Right cardiac atrium (tissue), 5 donors: ENCODE results near the gene OPTC. TPM values are rescaled to one million over a fixed set of nuclear protein-coding genes. Genes with fewer than 3 reads are reported as not detected.

Experiments
- ATAC-seq, 2 donors: fragments of 200-7000 bp; cut with Tn5 transposase; one replicate each; pipeline versions ENCODE4 v1.8.0 to v1.9.1; 2020; ENCODE audit warnings: moderate library complexity in 2 of 2, mild to moderate bottlenecking in 1 of 2
- DNase-seq, 3 donors: peaks; one replicate each; pipeline ENCODE4 v3.0.0-alpha.2; 2020
- H3K27ac ChIP-seq: one replicate; pipeline ENCODE4 v1.5.1; 2013; ENCODE audit warnings: mild to moderate bottlenecking, low read length, control low read depth, moderate library complexity
- H3K27me3 ChIP-seq: one replicate; pipeline ENCODE4 v1.6.1; 2013; ENCODE audit not compliant: control insufficient read depth, insufficient read depth
- H3K4me1 ChIP-seq: one replicate; pipeline ENCODE4 v1.6.1; 2013; ENCODE audit warnings: low read length; ENCODE audit not compliant: control insufficient read depth, insufficient read depth
- H3K4me3 ChIP-seq: one replicate; pipeline ENCODE4 v1.5.1; 2013; ENCODE audit warnings: low read length, control low read depth
- H3K9me3 ChIP-seq: one replicate; pipeline ENCODE4 v1.6.1; 2013; ENCODE audit warnings: low read length; ENCODE audit not compliant: control insufficient read depth
- WGBS: extraction: QIAGEN DNeasy Blood & Tissue Kit; methylation state at CpG from one replicate; pipeline ENCODE4 v1.1.7; 2013; 5-methylcytosine and 5-hydroxymethylcytosine counted together
- intact Hi-C, 4 donors: fragments of 100-400 bp; cut with DNase I; formaldehyde crosslinking; loops; one replicate each; pipeline versions ENCODE4 v1.11.0 to v1.14.0; 2022 to 2023
- polyA plus RNA-seq: library from polyadenylated mRNA; stranded (reverse); fragments of 200-250 nt; gene quantifications from one replicate; pipeline ENCODE4 v1.2.3, GENCODE V29; 2013
- total RNA-seq, 4 donors: library from RNA; stranded (reverse); fragmentation: NEBNext Ultra II Directional; extraction: Animal tissue kit (Norgen Biotek cat#: 25700); gene quantifications; one replicate each; pipeline ENCODE4 v1.2.1, GENCODE V29; 2021
- donor health status: healthy with polysubstance abuse.
- donor health status: DM: no; HTN: yes; CAD: no.
- donor health status: DM: no; HTN: no; CAD: no.
- donor health status: DM: no; HTN: yes; CAD: no; lungs with severe emphysema.
- donor health status: DM: yes; HTN: yes; CAD: no.

OPTC gene
- total and polyA plus RNA-seq, 5 donors = not detected

DNA sequence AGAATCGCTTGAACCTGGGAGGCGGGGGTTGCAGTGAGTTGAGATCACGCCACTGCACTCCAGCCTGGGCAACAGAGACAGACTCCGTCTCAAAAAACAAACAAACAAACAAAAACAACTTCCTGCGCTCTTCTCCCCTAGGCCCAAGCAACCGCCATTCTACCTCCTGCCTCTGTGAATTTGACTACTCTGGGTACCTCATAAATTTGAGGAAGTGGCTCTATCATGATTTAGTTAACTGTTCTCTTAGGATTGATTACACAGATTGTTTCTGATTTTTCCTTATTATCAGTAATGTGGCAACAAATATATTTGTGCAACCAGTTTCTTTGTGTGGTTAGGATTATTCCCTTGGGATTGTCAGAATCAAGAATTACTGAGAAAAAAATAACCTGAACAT lies 29.7 kb downstream of the OPTC start:
- no peaks in the 10 kb centered on the region for H3K27me3 ChIP-seq
- WGBS = 94% methylated on average over 6 of the region's 6 CpGs
- no peak for ATAC-seq
- intact Hi-C loops = no loop called here
- peaks cover 10% of the 10 kb centered on the region for H3K4me1 ChIP-seq
- H3K9me3 ChIP-seq = no peaks in the 10 kb centered on the region
- DNase-seq = no peak
- no peak overlapping the region for H3K4me3 ChIP-seq
- no peak overlapping the region for H3K27ac ChIP-seq

GRCh38 chr1:203524152-203524551 lies 30.2 kb downstream of the OPTC start:
- intact Hi-C loops = no loop called here
- Histone ChIP-seq H3K4me3 (no peak overlapping the region), H3K27ac (no peak overlapping the region), H3K4me1 (peaks cover 11% of the 10 kb centered on the region), H3K9me3 (no peaks in the 10 kb centered on the region), H3K27me3 (no peaks in the 10 kb centered on the region)
- DNase-seq (no peak), ATAC-seq (peak in 1 of 2 donors; percentile 47)
- WGBS = 58% methylated on average over 4 of the region's 4 CpGs

DNA sequence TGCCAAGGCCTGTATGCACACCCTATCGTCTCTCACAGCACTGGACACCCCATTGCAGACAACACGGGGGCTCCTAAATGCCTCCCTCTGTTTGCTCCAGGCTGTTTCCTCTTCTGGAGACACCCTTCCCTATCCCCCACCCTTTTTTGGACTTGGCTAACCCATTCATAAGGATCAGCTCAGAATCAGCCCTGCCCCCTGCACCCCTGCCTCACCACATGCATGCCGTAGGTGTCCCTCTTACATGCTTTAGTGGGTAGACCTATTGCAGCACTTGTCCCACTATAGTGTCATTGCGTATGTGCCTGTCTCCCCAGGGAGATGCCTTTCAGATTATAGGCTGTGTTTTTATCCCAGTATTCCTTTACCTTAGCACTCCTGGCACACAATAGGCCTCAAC lies 30.9 kb downstream of the OPTC start:
- intact Hi-C loops = no loop called here
- ATAC-seq = no peak
- H3K4me3 ChIP-seq = no peak overlapping the region
- H3K4me1 ChIP-seq = peaks cover 11% of the 10 kb centered on the region
- WGBS = 80% methylated on average over 4 of the region's 4 CpGs
- H3K27me3 ChIP-seq = no peaks in the 10 kb centered on the region
- no peak for DNase-seq
- no peaks in the 10 kb centered on the region for H3K9me3 ChIP-seq
- H3K27ac ChIP-seq = peak overlapping the region; percentile 40

- 96% methylated on average over 3 of the region's 3 CpGs for WGBS
- H3K4me1 ChIP-seq = peaks cover 11% of the 10 kb centered on the region
- H3K27me3 ChIP-seq = no peaks in the 10 kb centered on the region
- no peak for ATAC-seq
- no peak overlapping the region for H3K27ac ChIP-seq
- DNase-seq = no peak
- no peaks in the 10 kb centered on the region for H3K9me3 ChIP-seq
- intact Hi-C loops = no loop called here
- no peak overlapping the region for H3K4me3 ChIP-seq
These were observed 31.7 kb downstream of the OPTC start for GRCh38 chr1:203525685-203526084.

DNA sequence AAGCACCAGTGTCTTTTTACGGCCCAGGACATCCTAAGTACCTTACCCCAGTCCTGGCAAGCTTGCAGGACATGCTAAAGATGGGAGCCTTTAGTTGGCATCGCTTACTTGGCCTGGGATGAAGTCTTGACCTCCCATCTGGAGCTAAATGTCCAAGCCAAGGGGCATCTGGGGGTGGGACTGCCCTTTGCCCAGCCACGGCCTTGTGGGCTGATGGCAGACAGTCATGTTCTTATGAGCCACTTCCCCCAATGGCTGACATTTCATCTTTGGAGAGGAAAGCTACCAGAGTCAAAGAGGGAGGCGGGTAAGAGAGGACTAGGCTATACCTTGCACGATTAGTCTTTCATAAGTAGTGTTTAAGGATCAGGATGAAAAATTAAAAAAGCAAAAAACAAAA lies 32.2 kb downstream of the OPTC start:
- Histone ChIP-seq H3K27ac (no peak overlapping the region), H3K9me3 (no peaks in the 10 kb centered on the region), H3K4me3 (no peak overlapping the region), H3K4me1 (peaks cover 9% of the 10 kb centered on the region), H3K27me3 (no peaks in the 10 kb centered on the region)
- DNase-seq = no peak
- 89% methylated on average over 5 of the region's 5 CpGs for WGBS
- ATAC-seq = no peak
- intact Hi-C loops = no loop called here

GRCh38 chr1:203526572-203526971 lies 32.6 kb downstream of the OPTC start:
- H3K27me3 ChIP-seq = no peaks in the 10 kb centered on the region
- no peaks in the 10 kb centered on the region for H3K9me3 ChIP-seq
- WGBS = 56% methylated on average over 6 of the region's 6 CpGs
- peaks cover 8% of the 10 kb centered on the region for H3K4me1 ChIP-seq
- no peak overlapping the region for H3K4me3 ChIP-seq
- peak in 1 of 2 donors; percentile 19 for ATAC-seq
- H3K27ac ChIP-seq = no peak overlapping the region
- no peak for DNase-seq
- intact Hi-C loops = no loop called here

GRCh38 chr1:203527013-203527412 lies 33.1 kb downstream of the OPTC start:
- Histone ChIP-seq H3K27me3 (no peaks in the 10 kb centered on the region), H3K4me1 (peaks cover 8% of the 10 kb centered on the region), H3K27ac (no peak overlapping the region), H3K9me3 (no peaks in the 10 kb centered on the region), H3K4me3 (no peak overlapping the region)
- ATAC-seq = no peak
- DNase-seq = no peak
- intact Hi-C loops = no loop called here

DNA sequence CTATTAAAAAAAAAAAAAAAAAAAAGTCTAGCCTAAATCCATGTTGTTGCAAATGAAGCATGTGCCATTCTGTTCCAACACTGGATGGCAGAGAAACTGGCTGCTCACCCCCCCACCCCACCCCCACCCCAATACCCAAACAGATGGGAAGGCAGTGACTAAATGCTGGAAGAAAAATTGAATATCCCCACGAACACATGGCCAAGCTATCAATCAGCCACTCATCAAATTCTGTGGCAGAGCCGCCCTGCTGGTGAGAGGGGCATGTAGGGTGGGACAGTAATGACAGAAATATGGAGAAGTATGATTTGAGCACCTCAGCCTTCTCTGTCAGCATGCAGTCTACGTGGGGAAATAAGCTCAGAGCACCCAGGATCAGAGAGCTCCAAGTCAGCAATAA lies 34.1 kb downstream of the OPTC start:
- intact Hi-C loops = no loop called here
- Histone ChIP-seq H3K4me1 (peaks cover 8% of the 10 kb centered on the region), H3K4me3 (no peak overlapping the region), H3K27ac (no peak overlapping the region), H3K27me3 (no peaks in the 10 kb centered on the region), H3K9me3 (no peaks in the 10 kb centered on the region)
- 93% methylated on average over 3 of the region's 3 CpGs for WGBS
- DNase-seq (no peak), ATAC-seq (no peak)

- ATAC-seq (no peak), DNase-seq (no peak)
- intact Hi-C loops = no loop called here
- Histone ChIP-seq H3K4me3 (no peak overlapping the region), H3K27ac (no peak overlapping the region), H3K9me3 (no peaks in the 10 kb centered on the region), H3K27me3 (no peaks in the 10 kb centered on the region), H3K4me1 (peaks cover 8% of the 10 kb centered on the region)
- 65% methylated on average over 6 of the region's 6 CpGs for WGBS
These were observed 35.3 kb downstream of the OPTC start for GRCh38 chr1:203528976-203529835.

DNA sequence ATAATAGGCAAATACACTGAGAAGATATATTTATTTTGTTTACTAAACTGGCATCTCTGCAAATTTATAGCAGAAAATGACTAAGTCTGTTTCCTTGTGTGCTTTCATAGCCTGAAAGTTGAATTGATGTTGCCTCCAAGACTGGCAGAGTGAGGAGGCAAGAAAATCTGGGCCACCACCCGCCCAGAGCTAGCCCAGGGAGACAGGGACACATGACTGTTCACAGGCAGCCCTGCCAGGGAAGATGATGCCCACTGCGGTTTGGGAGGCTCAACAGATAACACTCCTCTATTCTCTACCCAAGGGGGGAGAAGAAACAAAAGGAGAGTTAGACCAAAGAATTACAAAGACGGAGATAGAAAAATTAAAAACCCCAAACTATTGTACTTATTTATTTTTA lies 37.1 kb downstream of the OPTC start:
- H3K9me3 ChIP-seq = no peaks in the 10 kb centered on the region
- no peak for ATAC-seq
- no peak overlapping the region for H3K4me3 ChIP-seq
- no peaks in the 10 kb centered on the region for H3K27me3 ChIP-seq
- peaks cover 6% of the 10 kb centered on the region for H3K4me1 ChIP-seq
- no peak for DNase-seq
- WGBS = 87% methylated on average over 3 of the region's 3 CpGs
- intact Hi-C loops = no loop called here
- H3K27ac ChIP-seq = no peak overlapping the region

DNA sequence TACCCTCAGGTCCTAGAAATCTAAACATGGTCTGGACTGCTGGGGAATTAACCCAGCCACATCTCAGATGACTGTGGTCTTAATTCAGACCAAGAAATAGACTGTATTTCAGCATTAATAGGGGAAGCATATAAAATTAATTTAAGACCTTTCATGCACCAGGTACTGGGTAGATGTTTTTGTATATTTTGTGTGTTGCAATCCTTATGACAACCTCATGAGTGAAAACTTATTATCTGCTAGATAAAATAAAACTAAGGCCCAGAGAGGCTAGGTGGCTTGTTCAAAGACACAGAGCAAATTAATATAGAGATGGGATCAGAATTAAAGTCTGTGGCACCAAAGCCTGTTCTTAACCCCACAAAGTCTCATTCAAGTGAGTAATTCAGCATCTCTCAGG lies 40.1 kb downstream of the OPTC start:
- DNase-seq = no peak
- intact Hi-C loops = no loop called here
- no peak overlapping the region for H3K27ac ChIP-seq
- H3K4me3 ChIP-seq = no peak overlapping the region
- no peak for ATAC-seq
- H3K27me3 ChIP-seq = no peaks in the 10 kb centered on the region
- peaks cover 5% of the 10 kb centered on the region for H3K4me1 ChIP-seq
- H3K9me3 ChIP-seq = no peaks in the 10 kb centered on the region

DNA sequence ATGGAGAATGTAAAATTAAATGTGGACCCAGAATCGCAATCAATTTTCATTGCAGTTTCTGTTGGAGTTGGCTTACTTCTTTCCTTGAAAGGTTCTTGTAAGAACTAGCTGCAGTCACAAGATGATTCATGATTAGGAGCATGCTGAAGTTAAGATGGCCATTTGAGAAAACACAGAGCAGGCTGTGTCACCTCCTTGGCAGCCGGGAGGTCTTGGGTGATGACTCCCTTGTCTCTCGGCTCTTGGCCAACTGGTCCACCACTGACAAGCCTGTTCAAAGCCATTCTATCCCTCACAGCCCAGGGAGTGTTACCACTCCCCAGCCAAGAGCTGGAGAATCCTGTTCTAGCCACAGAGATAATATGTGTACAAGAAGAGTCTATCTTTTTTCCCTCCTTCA lies 40.6 kb downstream of the OPTC start:
- no peaks in the 10 kb centered on the region for H3K9me3 ChIP-seq
- H3K27me3 ChIP-seq = no peaks in the 10 kb centered on the region
- intact Hi-C loops = no loop called here
- ATAC-seq (peak; percentile 14 to 58), DNase-seq (peak in 2 of 3 donors; percentile 71 to 81)
- H3K4me3 ChIP-seq = no peak overlapping the region
- 64% methylated on average over 3 of the region's 3 CpGs for WGBS
- H3K27ac ChIP-seq = no peak overlapping the region
- peaks cover 5% of the 10 kb centered on the region for H3K4me1 ChIP-seq
